Liver (tissue), 3 donors: ENCODE data around the gene HELLS.

Source experiments
- EGR1 ChIP-seq, 2 donors: IDR thresholded peaks; 2 replicates each; pipeline ENCODE4 v1.6.1; 2016 to 2018; ENCODE audit warnings: antibody characterized with exemption in 2 of 2, low read depth in 2 of 2
- HNF4A ChIP-seq, 2 donors: conservative IDR thresholded peaks; 2 replicates each; pipeline ENCODE4 v1.6.1; 2016; ENCODE audit warnings: antibody characterized with exemption in 2 of 2, mild to moderate bottlenecking in 2 of 2
- HNF4G ChIP-seq: IDR thresholded peaks from 2 replicates; pipeline ENCODE4 v1.6.1; 2016; ENCODE audit warnings: antibody characterized with exemption
- JUND ChIP-seq, 2 donors: IDR thresholded peaks; 2 replicates each; pipeline ENCODE4 v1.6.1; 2016; ENCODE audit warnings: antibody characterized with exemption in 2 of 2
- NR2F2 ChIP-seq: IDR thresholded peaks from 2 replicates; pipeline ENCODE4 v1.6.1; 2016; ENCODE audit warnings: antibody characterized with exemption
- RAD21 ChIP-seq, 2 donors: IDR thresholded peaks; 2 replicates each; pipeline ENCODE4 v1.6.1; 2016; ENCODE audit warnings: antibody characterized with exemption in 2 of 2, mild to moderate bottlenecking in 2 of 2
- SP1 ChIP-seq: IDR thresholded peaks from 2 replicates; pipeline ENCODE4 v1.6.1; 2018; ENCODE audit warnings: antibody characterized with exemption, mild to moderate bottlenecking
- TAF1 ChIP-seq: conservative IDR thresholded peaks from 2 replicates; pipeline ENCODE4 v1.6.1; 2016; ENCODE audit warnings: antibody characterized with exemption, mild to moderate bottlenecking
- YY1 ChIP-seq: IDR thresholded peaks from 2 replicates; pipeline ENCODE4 v1.6.1; 2016; ENCODE audit warnings: antibody characterized with exemption, mild to moderate bottlenecking
- TF ChIP-seq, protein P1 (sequence below): IDR thresholded peaks from 2 replicates; pipeline ENCODE4 v1.6.1; 2016; ENCODE audit warnings: antibody characterized with exemption, mild to moderate bottlenecking
- TF ChIP-seq, protein P2 (sequence below): fragments of 150-350 bp; IDR thresholded peaks from 2 replicates; pipeline ENCODE4 v1.5.1; 2017; ENCODE audit warnings: improper control_type of control experiment, low read depth, low read length; ENCODE audit not compliant: missing input control
- TF ChIP-seq, protein P3 (sequence below): IDR thresholded peaks from 2 replicates; pipeline ENCODE4 v1.6.1; 2016; ENCODE audit warnings: antibody characterized with exemption
- TF ChIP-seq, protein P4 (sequence below): IDR thresholded peaks from 2 replicates; pipeline ENCODE4 v1.6.1; 2016; ENCODE audit warnings: antibody characterized with exemption
- TF ChIP-seq, protein P5 (sequence below): IDR thresholded peaks from 2 replicates; pipeline ENCODE4 v1.6.1; 2016; ENCODE audit warnings: antibody characterized with exemption
- donor health status: healthy.
- donor health status: healthy.

DNA sequence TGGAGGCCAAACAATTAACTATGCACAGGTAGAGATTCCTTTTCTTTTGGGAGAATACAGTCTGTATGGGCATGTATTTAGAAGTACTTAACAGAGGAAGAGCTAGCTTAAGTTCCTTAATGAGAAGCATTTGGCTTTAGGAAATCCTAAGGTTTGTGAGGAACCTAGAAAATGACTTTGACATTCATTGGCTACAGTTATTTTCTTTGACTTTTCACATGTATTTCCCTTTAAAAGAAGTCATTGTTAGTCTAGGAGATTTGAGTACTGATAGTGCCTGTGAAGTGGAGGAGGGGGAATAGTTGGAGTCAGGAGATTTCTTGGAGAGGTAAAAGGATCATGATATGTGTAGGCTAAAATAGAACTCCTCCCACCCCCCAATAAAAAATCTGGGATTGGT is 3.6 kb downstream of the HELLS start:
- TF ChIP-seq TAF1 (no peak), RAD21 (IDR thresholded peaks at IDR 0.05) (no peak), NR2F2 (no peak), SP1 (no peak), HNF4G (no peak), YY1 (no peak), JUND (IDR thresholded peaks at IDR 0.05) (no peak), EGR1 (IDR thresholded peaks at IDR 0.05; ENCODE audit: low read depth in 2 of 2) (no peak), HNF4A (conservative IDR thresholded peaks at IDR 0.05) (no peak)
- TF ChIP-seq, protein P1, sequence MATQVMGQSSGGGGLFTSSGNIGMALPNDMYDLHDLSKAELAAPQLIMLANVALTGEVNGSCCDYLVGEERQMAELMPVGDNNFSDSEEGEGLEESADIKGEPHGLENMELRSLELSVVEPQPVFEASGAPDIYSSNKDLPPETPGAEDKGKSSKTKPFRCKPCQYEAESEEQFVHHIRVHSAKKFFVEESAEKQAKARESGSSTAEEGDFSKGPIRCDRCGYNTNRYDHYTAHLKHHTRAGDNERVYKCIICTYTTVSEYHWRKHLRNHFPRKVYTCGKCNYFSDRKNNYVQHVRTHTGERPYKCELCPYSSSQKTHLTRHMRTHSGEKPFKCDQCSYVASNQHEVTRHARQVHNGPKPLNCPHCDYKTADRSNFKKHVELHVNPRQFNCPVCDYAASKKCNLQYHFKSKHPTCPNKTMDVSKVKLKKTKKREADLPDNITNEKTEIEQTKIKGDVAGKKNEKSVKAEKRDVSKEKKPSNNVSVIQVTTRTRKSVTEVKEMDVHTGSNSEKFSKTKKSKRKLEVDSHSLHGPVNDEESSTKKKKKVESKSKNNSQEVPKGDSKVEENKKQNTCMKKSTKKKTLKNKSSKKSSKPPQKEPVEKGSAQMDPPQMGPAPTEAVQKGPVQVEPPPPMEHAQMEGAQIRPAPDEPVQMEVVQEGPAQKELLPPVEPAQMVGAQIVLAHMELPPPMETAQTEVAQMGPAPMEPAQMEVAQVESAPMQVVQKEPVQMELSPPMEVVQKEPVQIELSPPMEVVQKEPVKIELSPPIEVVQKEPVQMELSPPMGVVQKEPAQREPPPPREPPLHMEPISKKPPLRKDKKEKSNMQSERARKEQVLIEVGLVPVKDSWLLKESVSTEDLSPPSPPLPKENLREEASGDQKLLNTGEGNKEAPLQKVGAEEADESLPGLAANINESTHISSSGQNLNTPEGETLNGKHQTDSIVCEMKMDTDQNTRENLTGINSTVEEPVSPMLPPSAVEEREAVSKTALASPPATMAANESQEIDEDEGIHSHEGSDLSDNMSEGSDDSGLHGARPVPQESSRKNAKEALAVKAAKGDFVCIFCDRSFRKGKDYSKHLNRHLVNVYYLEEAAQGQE: no peak
- TF ChIP-seq, protein P2, sequence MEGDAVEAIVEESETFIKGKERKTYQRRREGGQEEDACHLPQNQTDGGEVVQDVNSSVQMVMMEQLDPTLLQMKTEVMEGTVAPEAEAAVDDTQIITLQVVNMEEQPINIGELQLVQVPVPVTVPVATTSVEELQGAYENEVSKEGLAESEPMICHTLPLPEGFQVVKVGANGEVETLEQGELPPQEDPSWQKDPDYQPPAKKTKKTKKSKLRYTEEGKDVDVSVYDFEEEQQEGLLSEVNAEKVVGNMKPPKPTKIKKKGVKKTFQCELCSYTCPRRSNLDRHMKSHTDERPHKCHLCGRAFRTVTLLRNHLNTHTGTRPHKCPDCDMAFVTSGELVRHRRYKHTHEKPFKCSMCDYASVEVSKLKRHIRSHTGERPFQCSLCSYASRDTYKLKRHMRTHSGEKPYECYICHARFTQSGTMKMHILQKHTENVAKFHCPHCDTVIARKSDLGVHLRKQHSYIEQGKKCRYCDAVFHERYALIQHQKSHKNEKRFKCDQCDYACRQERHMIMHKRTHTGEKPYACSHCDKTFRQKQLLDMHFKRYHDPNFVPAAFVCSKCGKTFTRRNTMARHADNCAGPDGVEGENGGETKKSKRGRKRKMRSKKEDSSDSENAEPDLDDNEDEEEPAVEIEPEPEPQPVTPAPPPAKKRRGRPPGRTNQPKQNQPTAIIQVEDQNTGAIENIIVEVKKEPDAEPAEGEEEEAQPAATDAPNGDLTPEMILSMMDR: no peak
- TF ChIP-seq, protein P3, sequence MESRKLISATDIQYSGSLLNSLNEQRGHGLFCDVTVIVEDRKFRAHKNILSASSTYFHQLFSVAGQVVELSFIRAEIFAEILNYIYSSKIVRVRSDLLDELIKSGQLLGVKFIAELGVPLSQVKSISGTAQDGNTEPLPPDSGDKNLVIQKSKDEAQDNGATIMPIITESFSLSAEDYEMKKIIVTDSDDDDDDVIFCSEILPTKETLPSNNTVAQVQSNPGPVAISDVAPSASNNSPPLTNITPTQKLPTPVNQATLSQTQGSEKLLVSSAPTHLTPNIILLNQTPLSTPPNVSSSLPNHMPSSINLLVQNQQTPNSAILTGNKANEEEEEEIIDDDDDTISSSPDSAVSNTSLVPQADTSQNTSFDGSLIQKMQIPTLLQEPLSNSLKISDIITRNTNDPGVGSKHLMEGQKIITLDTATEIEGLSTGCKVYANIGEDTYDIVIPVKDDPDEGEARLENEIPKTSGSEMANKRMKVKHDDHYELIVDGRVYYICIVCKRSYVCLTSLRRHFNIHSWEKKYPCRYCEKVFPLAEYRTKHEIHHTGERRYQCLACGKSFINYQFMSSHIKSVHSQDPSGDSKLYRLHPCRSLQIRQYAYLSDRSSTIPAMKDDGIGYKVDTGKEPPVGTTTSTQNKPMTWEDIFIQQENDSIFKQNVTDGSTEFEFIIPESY: no peak
- TF ChIP-seq, protein P4, sequence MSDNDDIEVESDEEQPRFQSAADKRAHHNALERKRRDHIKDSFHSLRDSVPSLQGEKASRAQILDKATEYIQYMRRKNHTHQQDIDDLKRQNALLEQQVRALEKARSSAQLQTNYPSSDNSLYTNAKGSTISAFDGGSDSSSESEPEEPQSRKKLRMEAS: no peak
- TF ChIP-seq, protein P5, sequence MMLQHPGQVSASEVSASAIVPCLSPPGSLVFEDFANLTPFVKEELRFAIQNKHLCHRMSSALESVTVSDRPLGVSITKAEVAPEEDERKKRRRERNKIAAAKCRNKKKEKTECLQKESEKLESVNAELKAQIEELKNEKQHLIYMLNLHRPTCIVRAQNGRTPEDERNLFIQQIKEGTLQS: no peak
